NCI-H460 (cell line): Measurements from ENCODE around the gene LRMDA. TPM values are rescaled to one million over a fixed set of nuclear protein-coding genes. Genes with fewer than 3 reads are reported as not detected.
A peak's percentile ranks its signal among the peaks of the same experiment; 100 is the strongest.

Experiments
- DNase-seq: peaks from one replicate; pipeline ENCODE4 v3.0.0-alpha.2; 2016; ENCODE audit warnings: low read depth; ENCODE audit errors: extremely low read depth
- total RNA-seq: library from RNA; depleted of rRNA; stranded (reverse); fragments of >200 nt; shearing (Covaris generic); gene quantifications from 2 replicates; pipeline ENCODE4 v1.2.3, GENCODE V29; 2014

The LRMDA gene
- total RNA-seq, 1 experiment from 2014 or later = 0.99 TPM

GRCh38 chr10:75401569-75402485 lies 29.6 kb upstream of the LRMDA start, which contains the start of gene ZNF503:
ZNF503 (minus strand) TSS chr10:75401764; CDS start chr10:75401419, 345 bp downstream.
- DNase-seq = peak; percentile 99

DNA sequence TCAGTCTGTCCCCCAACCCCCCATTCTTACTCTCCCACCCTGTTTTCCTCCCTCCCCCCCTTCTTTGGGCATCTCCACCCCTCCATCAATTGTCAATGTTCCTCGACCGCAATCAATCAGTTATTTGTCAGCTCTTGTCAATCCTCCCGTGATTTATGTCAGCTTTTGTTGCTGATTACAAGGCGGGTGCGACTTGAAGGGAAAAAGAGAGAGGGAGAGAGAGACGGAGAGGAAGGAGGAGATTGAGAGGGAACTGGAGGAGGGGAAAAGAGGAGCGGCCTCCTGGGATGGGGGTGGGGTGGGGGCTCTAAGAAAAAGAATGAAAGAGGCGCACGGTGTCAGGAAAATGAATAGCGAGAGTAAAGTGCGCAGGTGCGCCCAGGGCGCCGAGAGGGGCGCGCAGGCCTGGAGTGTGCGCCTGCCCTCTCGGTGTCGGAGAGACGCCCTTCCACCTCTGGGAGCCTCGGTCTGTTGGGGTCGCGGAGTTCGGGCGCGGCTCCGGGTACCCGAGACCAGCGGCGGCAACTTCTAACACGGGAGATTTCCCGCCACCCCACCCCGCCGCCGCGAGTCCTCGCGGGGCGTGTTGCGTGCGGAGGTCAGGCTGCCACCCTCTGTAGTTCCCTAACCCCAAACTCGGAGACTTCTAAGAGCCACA lies 28.8 kb upstream of the LRMDA start:
- DNase-seq = no peak

DNA sequence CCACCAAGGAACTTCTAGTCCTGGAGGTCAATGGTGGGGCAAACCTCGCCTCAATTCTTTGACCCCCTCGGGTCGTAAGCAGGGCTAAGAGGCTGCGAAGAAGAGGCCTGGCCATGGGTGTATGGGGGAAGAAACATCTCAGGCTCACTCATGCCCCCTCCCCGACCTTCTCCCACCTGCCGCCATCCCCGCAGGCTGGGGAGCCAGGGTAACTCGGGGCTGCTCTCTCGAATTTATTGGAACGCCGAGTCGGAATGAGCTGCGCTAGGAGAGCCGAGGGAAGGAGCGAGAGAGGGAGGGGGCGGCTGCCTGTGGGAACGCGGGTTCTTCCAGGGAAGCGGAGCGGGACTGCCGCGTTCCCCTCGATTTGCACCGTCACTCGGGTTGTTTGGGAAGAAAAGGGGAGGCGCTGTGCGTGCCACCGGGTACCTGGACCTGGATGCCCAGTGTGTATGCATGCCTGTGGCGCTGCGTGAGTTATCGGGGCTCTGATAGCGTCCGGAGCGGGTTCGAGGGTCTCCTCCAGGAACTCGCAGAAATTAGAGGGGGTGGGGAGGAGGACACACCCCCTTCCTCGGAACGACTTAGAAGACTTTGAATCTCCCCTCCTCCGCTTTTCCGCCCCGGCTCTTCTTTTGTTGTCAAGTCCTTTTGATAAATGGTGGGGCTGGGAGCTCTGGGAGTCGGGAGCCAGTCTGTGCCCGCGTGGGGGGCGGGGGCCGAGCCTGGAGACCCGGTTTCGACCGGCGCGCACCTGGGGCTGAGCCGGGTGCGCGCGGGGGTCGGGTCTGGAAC lies 28.1 kb upstream of the LRMDA start:
- no peak for DNase-seq

- DNase-seq = no peak
These were observed 27.2 kb upstream of the LRMDA start for GRCh38 chr10:75403939-75404814.

DNA sequence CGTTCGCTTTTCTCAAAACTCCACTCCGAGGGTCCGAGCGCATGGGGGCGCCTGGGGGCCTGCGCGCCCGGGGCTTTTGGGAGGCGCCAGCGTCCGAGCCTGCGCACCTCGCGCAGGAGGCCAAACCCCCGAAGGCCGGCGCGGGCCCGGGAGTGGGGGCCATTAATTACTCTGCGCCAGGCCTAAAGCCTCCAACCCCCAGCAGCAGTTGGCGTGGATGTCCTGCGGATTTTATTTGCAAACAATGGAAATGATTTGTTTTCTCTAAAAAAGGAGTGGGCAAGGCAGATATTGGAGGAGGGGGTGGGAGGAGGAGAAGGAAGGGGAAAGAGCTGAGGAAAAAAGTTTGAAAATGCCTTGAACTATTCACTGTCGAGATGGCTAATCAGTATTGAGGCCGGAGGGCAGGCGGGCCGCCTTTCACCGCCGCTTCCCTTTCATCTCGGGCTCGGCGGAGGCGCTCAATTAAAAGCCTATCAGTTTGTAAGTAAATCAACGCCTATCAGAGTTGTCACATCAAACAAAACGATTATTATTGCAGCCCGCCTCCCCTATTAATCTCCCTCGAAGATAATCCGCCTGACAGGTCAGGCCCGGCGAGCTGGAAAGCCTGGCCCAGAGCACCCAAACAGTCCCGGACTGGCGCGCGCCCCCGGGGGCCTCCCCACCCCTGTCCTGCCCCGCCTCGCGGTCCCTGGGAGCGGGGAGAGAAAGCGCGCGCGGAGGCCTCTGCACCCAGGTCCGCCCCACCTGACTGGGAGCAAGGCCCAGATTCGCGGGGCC lies 26.4 kb upstream of the LRMDA start:
- no peak for DNase-seq

- no peak for DNase-seq
These were observed 25.6 kb upstream of the LRMDA start for GRCh38 chr10:75405598-75406461.

- DNase-seq = no peak
These were observed 24.8 kb upstream of the LRMDA start for GRCh38 chr10:75406462-75407223.

GRCh38 chr10:75407224-75407712 lies 24.2 kb upstream of the LRMDA start:
- DNase-seq = no peak

- no peak for DNase-seq
These were observed 23.5 kb upstream of the LRMDA start for GRCh38 chr10:75407713-75408508.

- DNase-seq = no peak
These were observed 22.9 kb upstream of the LRMDA start for GRCh38 chr10:75408509-75408875.

GRCh38 chr10:75408911-75409885 lies 22.2 kb upstream of the LRMDA start:
- DNase-seq = peak; percentile 60

DNA sequence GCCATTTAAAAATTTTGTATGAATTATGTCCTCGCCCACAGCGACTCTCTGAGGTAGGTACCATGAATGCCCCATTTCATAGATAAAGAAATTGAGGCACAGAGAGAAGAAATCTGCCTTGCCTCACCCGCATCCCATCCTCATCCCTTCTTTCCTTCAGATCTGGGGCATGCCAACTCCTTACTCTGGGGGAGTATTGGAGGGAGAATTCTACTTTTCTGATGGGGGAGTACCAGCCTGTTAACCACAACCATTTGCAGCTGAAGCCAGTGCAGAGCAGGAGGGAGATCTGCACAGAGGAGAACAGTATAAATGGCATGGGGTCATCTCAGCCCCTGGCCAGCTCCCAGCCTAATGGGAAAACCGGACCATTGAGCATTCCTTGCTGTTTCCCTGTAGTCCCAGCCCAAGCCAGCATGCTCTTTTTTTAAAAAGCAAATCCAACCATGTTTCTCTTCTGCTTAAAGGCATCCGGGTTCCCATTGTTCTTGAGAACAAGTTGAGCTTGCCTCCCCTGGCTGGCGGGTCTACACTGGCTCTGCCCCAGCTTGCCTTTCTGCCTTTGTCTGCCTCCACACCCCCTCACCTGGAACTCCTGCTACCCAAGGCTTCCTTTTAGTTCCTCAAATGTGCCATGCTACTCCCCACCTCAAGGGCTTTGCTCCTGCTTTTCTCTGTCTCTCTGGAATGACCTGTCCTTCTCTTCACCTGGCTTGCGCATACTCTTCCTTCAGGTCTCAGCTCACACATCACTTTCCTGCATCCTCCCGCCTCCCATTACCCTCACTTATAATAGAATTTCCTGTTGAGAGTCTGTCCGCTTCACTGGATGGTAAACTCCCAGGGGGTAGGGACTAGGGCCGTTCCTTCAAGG lies 21.1 kb upstream of the LRMDA start:
- no peak for DNase-seq

- no peak for DNase-seq
These were observed 16.9 kb upstream of the LRMDA start for GRCh38 chr10:75414527-75414926.

GRCh38 chr10:75417522-75417927 lies 13.9 kb upstream of the LRMDA start:
- DNase-seq = no peak
